ENCODE data around the gene RAB17. TPM values are rescaled to one million over a fixed set of nuclear protein-coding genes. Genes with fewer than 3 reads are reported as not detected.

The RAB17 gene
- total RNA-seq, 1 donor from 2014 or later, result 49.9 TPM

DNA sequence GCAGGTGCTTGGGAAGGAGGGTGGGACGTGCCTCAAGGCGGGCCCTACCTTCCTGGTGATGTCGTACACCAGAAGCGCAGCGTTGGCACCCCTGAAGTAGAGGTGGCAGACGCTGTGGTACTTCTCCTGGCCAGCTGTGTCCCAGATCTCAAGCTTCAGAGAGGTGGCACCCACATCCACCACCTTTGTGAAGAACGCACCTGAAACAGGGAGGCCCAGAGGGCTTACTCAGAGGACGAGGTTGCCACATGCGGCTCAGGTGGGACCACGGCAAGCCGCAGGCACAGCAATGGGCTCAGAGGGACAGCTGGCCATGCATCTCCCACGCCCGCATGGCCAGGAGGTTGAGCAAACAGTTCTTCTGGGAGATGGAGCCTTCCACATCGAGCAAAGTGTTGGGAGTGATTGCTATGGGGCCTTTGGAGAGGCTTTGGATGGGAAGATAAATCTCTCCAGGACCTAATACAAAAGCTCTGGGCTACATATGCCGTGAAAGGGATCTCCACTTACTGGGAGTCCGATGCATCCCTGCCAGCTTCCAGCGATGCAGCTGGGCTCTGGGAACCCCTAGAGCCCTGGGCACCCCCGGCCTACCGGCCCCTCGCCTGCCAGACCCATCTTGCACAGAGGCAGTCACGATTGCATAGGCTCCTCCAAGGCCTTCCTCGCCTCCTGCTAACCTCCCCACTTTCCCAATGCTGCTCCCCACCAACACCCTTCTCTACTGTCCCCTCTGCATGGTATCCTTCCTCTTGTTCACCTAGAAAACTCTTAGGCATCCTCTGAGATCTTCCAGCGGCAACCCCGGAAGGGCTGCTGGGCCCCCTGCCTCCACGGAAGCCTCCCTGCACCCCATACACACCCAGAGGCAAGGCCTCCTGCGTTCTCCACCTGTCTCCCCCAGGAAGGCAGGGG lies 12.3 kb downstream of the RAB17 start:
- no peaks in the 10 kb centered on the region for H3K9me3 Mint-ChIP-seq (ENCODE audit: low read depth)
- H3K4me3 Mint-ChIP-seq (ENCODE audit: low read depth), result no peak overlapping the region
- TF ChIP-seq CTCF (IDR thresholded peaks at IDR 0.05; ENCODE audit: unreplicated experiment), result no peak
- no peaks in the 10 kb centered on the region for H3K27me3 Mint-ChIP-seq
- DNase-seq (ENCODE audit: low spot score, unreplicated experiment), result no peak
- no peak overlapping the region for H3K27ac Mint-ChIP-seq
- H3K36me3 Mint-ChIP-seq (ENCODE audit: insufficient read depth), result peaks cover 10% of the 10 kb centered on the region
- peaks cover 1% of the 10 kb centered on the region for H3K4me1 Mint-ChIP-seq (ENCODE audit: low read depth)

DNA sequence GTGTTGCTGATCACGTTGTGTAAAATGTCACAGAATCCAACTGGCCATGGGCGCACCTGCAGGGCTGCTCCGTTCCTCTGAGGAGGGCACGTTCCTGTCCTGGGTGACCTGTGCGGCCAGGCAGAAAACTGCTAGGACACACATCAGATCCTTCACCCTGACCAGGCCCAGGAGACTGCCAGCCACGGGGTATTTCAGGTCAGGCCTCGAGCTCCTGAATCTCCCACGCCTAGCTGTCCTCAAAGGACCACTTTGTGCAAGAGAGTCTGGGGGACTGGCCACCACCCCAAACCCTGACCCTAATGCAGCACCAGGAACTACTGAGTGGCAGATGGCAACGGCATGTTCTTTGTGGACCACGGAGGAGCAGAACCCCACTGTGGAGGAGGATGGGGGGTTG lies 13.1 kb downstream of the RAB17 start:
- DNase-seq (ENCODE audit: low spot score, unreplicated experiment), result no peak
- Mint-ChIP-seq H3K4me1 (ENCODE audit: low read depth) (peaks cover 1% of the 10 kb centered on the region), H3K9me3 (ENCODE audit: low read depth) (no peaks in the 10 kb centered on the region), H3K4me3 (ENCODE audit: low read depth) (no peak overlapping the region), H3K36me3 (ENCODE audit: insufficient read depth) (peaks cover 10% of the 10 kb centered on the region), H3K27me3 (no peaks in the 10 kb centered on the region), H3K27ac (no peak overlapping the region)
- no peak for TF ChIP-seq CTCF (IDR thresholded peaks at IDR 0.05; ENCODE audit: unreplicated experiment)

GRCh38 chr2:237576974-237577373 lies 13.6 kb downstream of the RAB17 start:
- Mint-ChIP-seq H3K4me3 (ENCODE audit: low read depth) (no peak overlapping the region), H3K27ac (no peak overlapping the region), H3K27me3 (no peaks in the 10 kb centered on the region), H3K4me1 (ENCODE audit: low read depth) (no peaks in the 10 kb centered on the region), H3K36me3 (ENCODE audit: insufficient read depth) (peaks cover 10% of the 10 kb centered on the region), H3K9me3 (ENCODE audit: low read depth) (no peaks in the 10 kb centered on the region)
- no peak for TF ChIP-seq CTCF (IDR thresholded peaks at IDR 0.05; ENCODE audit: unreplicated experiment)
- DNase-seq (ENCODE audit: low spot score, unreplicated experiment), result no peak

GRCh38 chr2:237575869-237576862 lies 14.4 kb downstream of the RAB17 start:
- Mint-ChIP-seq H3K4me3 (ENCODE audit: low read depth) (no peak overlapping the region), H3K27ac (no peak overlapping the region), H3K9me3 (ENCODE audit: low read depth) (no peaks in the 10 kb centered on the region), H3K36me3 (ENCODE audit: insufficient read depth) (peaks cover 10% of the 10 kb centered on the region), H3K4me1 (ENCODE audit: low read depth) (no peaks in the 10 kb centered on the region), H3K27me3 (no peaks in the 10 kb centered on the region)
- DNase-seq (ENCODE audit: low spot score, unreplicated experiment), result no peak
- TF ChIP-seq CTCF (IDR thresholded peaks at IDR 0.05; ENCODE audit: unreplicated experiment), result no peak
